GM12878 (cell line): ENCODE measurements around the gene NFE2L2.

Experiments
- BACH1 ChIP-seq: fragments of 450-650 bp; IDR thresholded peaks from 2 replicates; pipeline ENCODE4 v1.6.1; 2017; ENCODE audit warnings: mild to moderate bottlenecking, borderline replicate concordance
- CHD4 ChIP-seq: fragments of 200-600 bp; sonication (generic); IDR thresholded peaks from 2 replicates; pipeline ENCODE4 v1.6.1; 2016; ENCODE audit warnings: mild to moderate bottlenecking
- FOXM1 ChIP-seq: IDR thresholded peaks from 2 replicates; pipeline ENCODE4 v1.6.1; 2012; ENCODE audit warnings: low read depth, mild to moderate bottlenecking, inconsistent platforms, low read length, moderate library complexity
- JUNB ChIP-seq: IDR thresholded peaks from 2 replicates; pipeline ENCODE4 v1.6.1; 2016; ENCODE audit warnings: antibody characterized with exemption, mild to moderate bottlenecking
- MAX ChIP-seq: IDR thresholded peaks from 2 replicates; pipeline ENCODE4 v1.6.1; 2012; ENCODE audit warnings: low read depth, low read length, improper control_type of control experiment
- SREBF2 ChIP-seq: IDR thresholded peaks from 2 replicates; pipeline ENCODE4 v1.6.1; 2012; ENCODE audit warnings: mild to moderate bottlenecking, low read length
- SUZ12 ChIP-seq: fragments of 200-600 bp; sonication (generic); IDR thresholded peaks from one replicate; pipeline ENCODE4 v1.6.1; 2018; ENCODE audit warnings: antibody characterized with exemption, mild to moderate bottlenecking; ENCODE audit not compliant: unreplicated experiment
- TARDBP ChIP-seq: IDR thresholded peaks from 2 replicates; pipeline ENCODE4 v1.6.1; 2016; ENCODE audit warnings: borderline replicate concordance
- TCF12 ChIP-seq: IDR thresholded peaks from 2 replicates; pipeline ENCODE4 v1.6.1; 2011; ENCODE audit warnings: low read depth, mild to moderate bottlenecking, low read length

GRCh38 chr2:177251165-177251542, 13.4 kb downstream of the NFE2L2 start:
- TF ChIP-seq SUZ12, result no peak
- no peak for TF ChIP-seq TCF12
- no peak for TF ChIP-seq FOXM1
- TF ChIP-seq MAX, result no peak
- no peak for TF ChIP-seq CHD4
- no peak for TF ChIP-seq TARDBP
- TF ChIP-seq SREBF2, result no peak
- no peak for TF ChIP-seq JUNB
- no peak for TF ChIP-seq BACH1
